ENCODE measurements around the gene FAM120B.

Gene FAM120B

DNA sequence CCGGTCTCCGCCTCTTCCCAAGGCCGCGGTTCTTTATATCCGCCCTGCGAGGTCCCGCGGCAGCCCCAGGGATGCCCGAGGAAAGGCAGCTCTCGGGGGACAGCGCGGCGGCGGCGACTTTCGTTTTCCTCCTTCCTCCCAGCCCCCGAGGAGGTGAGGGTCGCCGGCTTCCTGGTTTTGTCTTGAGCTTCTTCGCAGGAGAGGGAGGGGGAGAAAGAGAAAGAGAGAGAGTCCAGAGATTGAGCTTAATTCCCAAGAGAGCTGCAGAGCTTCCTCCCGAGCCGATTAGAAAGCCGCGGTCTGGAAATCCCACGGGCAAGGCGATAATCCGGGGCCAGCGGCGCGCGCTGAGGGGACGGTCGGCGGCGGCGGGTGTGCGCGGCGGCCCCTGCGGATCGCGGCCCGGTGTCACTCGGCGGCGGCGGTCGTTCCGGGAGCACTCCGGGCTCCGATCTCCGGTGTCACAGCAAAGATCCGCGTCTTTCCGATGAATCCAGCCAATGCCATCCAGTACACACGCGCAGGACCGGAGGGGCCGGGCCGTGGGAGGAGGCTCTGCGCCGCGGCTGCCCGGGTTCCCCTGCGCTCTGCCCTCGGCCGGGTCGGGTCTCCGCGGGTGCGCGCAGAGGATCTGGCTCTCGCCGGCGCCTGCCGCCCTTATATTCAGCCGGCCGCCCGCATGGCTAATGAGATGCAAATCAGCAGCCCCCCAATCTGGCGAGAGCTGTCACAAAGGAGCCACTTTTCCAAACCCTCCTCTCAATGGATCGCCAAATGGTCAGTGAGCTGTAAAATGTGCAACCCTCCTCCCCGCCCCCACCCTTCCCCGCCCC is 16.0 kb upstream of the FAM120B start, which contains the start of gene DLL1:
TSS of gene DLL1 (minus strand) at position 783 of the 833 bp plus-strand sequence. CDS start 939 bp downstream, outside the sequence.
- TF ChIP-seq SNAI2 (CRISPR knock-in tag; IDR thresholded peaks at IDR 0.05) (no peak), RARB (CRISPR knock-in tag; IDR thresholded peaks at IDR 0.05) (no peak), ZFP30 (CRISPR knock-in tag; IDR thresholded peaks at IDR 0.05) (no peak), ZNF565 (CRISPR knock-in tag; conservative IDR thresholded peaks at IDR 0.05; ENCODE audit: low read depth) (no peak), PPARA (CRISPR knock-in tag; IDR thresholded peaks at IDR 0.05; ENCODE audit: borderline replicate concordance) (no peak), ZC3H10 (CRISPR knock-in tag; IDR thresholded peaks at IDR 0.05) (no peak), BACH2 (CRISPR knock-in tag; IDR thresholded peaks at IDR 0.05; ENCODE audit: borderline replicate concordance) (no peak), GLIS3 (CRISPR knock-in tag; IDR thresholded peaks at IDR 0.05) (no peak), ZNF8 (CRISPR knock-in tag; IDR thresholded peaks at IDR 0.05) (no peak)
- TF ChIP-seq, protein P1, sequence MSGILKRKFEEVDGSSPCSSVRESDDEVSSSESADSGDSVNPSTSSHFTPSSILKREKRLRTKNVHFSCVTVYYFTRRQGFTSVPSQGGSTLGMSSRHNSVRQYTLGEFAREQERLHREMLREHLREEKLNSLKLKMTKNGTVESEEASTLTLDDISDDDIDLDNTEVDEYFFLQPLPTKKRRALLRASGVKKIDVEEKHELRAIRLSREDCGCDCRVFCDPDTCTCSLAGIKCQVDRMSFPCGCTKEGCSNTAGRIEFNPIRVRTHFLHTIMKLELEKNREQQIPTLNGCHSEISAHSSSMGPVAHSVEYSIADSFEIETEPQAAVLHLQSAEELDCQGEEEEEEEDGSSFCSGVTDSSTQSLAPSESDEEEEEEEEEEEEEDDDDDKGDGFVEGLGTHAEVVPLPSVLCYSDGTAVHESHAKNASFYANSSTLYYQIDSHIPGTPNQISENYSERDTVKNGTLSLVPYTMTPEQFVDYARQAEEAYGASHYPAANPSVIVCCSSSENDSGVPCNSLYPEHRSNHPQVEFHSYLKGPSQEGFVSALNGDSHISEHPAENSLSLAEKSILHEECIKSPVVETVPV (CRISPR knock-in tag; IDR thresholded peaks at IDR 0.05): no peak
- ATAC-seq: peak; percentile 42

DNA sequence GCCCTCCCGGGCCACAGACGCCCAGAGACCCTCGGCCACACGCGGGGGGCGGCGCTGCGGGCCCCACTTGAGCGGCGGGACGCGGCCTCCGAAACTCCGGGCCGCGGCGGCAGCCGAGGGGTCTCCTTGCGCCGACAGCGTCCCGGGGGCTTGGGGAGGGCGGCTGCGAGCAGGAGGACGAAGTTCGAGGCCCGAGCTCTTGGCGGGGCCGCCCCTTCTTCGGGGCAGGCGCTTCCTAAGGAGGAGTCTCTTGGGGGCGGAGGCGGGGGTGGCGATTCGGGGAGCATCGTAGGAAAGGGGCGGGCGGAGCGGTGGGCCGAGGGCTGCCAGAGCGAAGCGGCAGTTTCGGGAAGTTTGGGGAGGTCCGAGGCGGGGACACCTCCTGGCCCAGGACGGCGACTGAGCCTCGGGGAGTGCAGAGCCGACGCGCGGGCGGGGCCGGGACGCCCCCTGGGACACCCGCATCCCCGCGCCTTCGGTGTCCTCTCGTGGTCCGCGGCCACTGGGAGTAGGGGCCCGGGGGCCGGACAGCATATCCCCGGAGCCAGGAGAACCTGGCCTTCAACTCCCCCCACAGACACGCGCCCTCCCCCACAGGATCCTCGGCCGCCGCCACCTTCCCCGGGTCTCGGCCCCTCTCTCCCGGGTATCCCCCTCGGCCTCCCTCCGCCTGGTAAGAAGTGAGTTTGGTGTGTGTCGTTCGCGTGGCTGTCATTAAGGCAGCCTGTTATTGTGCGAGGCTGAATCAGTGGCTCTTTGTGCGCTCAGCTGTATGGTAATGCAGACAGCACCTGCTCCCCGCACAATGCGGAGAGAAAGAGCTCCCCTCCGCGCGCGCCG is 15.1 kb upstream of the FAM120B start:
- ATAC-seq: peak; percentile 35
- TF ChIP-seq CSDC2 (CRISPR knock-in tag; IDR thresholded peaks at IDR 0.05) (no peak), OSR1 (CRISPR knock-in tag; IDR thresholded peaks at IDR 0.05) (no peak), ZFP3 (CRISPR knock-in tag; IDR thresholded peaks at IDR 0.05) (no peak), ZFP30 (CRISPR knock-in tag; IDR thresholded peaks at IDR 0.05) (no peak)
- TF ChIP-seq, protein P2, sequence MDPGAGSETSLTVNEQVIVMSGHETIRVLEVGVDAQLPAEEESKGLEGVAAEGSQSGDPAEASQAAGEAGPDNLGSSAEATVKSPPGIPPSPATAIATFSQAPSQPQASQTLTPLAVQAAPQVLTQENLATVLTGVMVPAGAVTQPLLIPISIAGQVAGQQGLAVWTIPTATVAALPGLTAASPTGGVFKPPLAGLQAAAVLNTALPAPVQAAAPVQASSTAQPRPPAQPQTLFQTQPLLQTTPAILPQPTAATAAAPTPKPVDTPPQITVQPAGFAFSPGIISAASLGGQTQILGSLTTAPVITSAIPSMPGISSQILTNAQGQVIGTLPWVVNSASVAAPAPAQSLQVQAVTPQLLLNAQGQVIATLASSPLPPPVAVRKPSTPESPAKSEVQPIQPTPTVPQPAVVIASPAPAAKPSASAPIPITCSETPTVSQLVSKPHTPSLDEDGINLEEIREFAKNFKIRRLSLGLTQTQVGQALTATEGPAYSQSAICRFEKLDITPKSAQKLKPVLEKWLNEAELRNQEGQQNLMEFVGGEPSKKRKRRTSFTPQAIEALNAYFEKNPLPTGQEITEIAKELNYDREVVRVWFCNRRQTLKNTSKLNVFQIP (CRISPR knock-in tag; IDR thresholded peaks at IDR 0.05; ENCODE audit: borderline replicate concordance, low read depth): no peak
- TF ChIP-seq, protein P3, sequence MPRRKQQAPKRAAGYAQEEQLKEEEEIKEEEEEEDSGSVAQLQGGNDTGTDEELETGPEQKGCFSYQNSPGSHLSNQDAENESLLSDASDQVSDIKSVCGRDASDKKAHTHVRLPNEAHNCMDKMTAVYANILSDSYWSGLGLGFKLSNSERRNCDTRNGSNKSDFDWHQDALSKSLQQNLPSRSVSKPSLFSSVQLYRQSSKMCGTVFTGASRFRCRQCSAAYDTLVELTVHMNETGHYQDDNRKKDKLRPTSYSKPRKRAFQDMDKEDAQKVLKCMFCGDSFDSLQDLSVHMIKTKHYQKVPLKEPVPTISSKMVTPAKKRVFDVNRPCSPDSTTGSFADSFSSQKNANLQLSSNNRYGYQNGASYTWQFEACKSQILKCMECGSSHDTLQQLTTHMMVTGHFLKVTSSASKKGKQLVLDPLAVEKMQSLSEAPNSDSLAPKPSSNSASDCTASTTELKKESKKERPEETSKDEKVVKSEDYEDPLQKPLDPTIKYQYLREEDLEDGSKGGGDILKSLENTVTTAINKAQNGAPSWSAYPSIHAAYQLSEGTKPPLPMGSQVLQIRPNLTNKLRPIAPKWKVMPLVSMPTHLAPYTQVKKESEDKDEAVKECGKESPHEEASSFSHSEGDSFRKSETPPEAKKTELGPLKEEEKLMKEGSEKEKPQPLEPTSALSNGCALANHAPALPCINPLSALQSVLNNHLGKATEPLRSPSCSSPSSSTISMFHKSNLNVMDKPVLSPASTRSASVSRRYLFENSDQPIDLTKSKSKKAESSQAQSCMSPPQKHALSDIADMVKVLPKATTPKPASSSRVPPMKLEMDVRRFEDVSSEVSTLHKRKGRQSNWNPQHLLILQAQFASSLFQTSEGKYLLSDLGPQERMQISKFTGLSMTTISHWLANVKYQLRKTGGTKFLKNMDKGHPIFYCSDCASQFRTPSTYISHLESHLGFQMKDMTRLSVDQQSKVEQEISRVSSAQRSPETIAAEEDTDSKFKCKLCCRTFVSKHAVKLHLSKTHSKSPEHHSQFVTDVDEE (CRISPR knock-in tag; IDR thresholded peaks at IDR 0.05): no peak

DNA sequence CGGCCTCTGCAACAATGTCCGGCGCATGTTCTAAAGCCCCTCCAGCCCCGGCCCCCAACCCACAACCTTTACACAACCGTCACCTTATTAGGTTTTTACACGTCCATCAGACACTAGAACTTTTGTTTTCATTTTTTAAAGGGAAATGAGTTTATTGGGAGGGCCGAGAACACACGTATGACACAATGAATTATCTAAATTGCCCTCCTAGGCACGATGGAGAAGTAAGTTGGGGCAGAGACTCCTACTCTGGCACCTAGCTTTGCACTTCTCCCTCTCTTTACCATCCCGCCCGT is 14.5 kb upstream of the FAM120B start:
- no peak for ATAC-seq
- TF ChIP-seq TCF4 (CRISPR knock-in tag; IDR thresholded peaks at IDR 0.05; ENCODE audit: borderline replicate concordance) (no peak), ESRRG (CRISPR knock-in tag; IDR thresholded peaks at IDR 0.05) (no peak), ISL1 (CRISPR knock-in tag; IDR thresholded peaks at IDR 0.05) (no peak), ZC3H10 (CRISPR knock-in tag; IDR thresholded peaks at IDR 0.05) (no peak), ARNTL (CRISPR knock-in tag; IDR thresholded peaks at IDR 0.05; ENCODE audit: borderline replicate concordance, low read depth) (no peak), CSDC2 (CRISPR knock-in tag; IDR thresholded peaks at IDR 0.05) (no peak), ZFP3 (CRISPR knock-in tag; IDR thresholded peaks at IDR 0.05) (no peak), TOX (CRISPR knock-in tag; IDR thresholded peaks at IDR 0.05; ENCODE audit: borderline replicate concordance) (no peak), SNAI2 (CRISPR knock-in tag; IDR thresholded peaks at IDR 0.05) (no peak)
- TF ChIP-seq, protein P4, sequence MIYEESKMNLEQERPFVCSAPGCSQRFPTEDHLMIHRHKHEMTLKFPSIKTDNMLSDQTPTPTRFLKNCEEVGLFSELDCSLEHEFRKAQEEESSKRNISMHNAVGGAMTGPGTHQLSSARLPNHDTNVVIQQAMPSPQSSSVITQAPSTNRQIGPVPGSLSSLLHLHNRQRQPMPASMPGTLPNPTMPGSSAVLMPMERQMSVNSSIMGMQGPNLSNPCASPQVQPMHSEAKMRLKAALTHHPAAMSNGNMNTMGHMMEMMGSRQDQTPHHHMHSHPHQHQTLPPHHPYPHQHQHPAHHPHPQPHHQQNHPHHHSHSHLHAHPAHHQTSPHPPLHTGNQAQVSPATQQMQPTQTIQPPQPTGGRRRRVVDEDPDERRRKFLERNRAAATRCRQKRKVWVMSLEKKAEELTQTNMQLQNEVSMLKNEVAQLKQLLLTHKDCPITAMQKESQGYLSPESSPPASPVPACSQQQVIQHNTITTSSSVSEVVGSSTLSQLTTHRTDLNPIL (CRISPR knock-in tag; IDR thresholded peaks at IDR 0.05; ENCODE audit: low read depth): no peak
- TF ChIP-seq, protein P1 (CRISPR knock-in tag; IDR thresholded peaks at IDR 0.05): no peak
- TF ChIP-seq, protein P3 (CRISPR knock-in tag; IDR thresholded peaks at IDR 0.05): no peak
- TF ChIP-seq, protein P5, sequence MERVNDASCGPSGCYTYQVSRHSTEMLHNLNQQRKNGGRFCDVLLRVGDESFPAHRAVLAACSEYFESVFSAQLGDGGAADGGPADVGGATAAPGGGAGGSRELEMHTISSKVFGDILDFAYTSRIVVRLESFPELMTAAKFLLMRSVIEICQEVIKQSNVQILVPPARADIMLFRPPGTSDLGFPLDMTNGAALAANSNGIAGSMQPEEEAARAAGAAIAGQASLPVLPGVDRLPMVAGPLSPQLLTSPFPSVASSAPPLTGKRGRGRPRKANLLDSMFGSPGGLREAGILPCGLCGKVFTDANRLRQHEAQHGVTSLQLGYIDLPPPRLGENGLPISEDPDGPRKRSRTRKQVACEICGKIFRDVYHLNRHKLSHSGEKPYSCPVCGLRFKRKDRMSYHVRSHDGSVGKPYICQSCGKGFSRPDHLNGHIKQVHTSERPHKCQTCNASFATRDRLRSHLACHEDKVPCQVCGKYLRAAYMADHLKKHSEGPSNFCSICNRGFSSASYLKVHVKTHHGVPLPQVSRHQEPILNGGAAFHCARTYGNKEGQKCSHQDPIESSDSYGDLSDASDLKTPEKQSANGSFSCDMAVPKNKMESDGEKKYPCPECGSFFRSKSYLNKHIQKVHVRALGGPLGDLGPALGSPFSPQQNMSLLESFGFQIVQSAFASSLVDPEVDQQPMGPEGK (CRISPR knock-in tag; IDR thresholded peaks at IDR 0.05; ENCODE audit: borderline replicate concordance): no peak
